Keratinocyte (primary cell): ENCODE data around the gene ELF1. TPM values are rescaled to one million over a fixed set of nuclear protein-coding genes. Genes with fewer than 3 reads are reported as not detected.

ENCODE experiments used
- DNase-seq: peaks from one replicate; pipeline ENCODE4 v3.0.0-alpha.2; 2011; ENCODE audit warnings: low read depth, missing footprints, low spot score
- FAIRE-seq: peaks from 2 replicates; lab custom pipeline; 2011; peaks lifted over from hg19 to GRCh38; lab: Jason Lieb, UNC
- H2AFZ ChIP-seq: 2 replicates; pipeline ENCODE4 v1.6.0; 2012; ENCODE audit warnings: low read length, control low read depth, inconsistent platforms; ENCODE audit not compliant: control insufficient read depth
- H3K27ac ChIP-seq: 2 replicates; pipeline ENCODE4 v1.5.1; 2011; ENCODE audit warnings: low read length; ENCODE audit not compliant: control insufficient read depth, insufficient read depth
- H3K27me3 ChIP-seq: 3 replicates; pipeline ENCODE4 v1.6.0; 2011; ENCODE audit warnings: low read length; ENCODE audit not compliant: control insufficient read depth, insufficient read depth; ENCODE audit errors: extremely low read depth
- H3K36me3 ChIP-seq, 2 experiments: 2 replicates in 1 of 2; 3 replicates in 1 of 2; pipeline ENCODE4 v1.5.1; 2011; ENCODE audit warnings: low read length in 2 of 2, mild to moderate bottlenecking in 1 of 2; ENCODE audit not compliant: control insufficient read depth in 2 of 2, insufficient read depth in 2 of 2; ENCODE audit errors: extremely low read depth in 1 of 2
- H3K4me1 ChIP-seq: 3 replicates; pipeline ENCODE4 v1.5.1; 2011; ENCODE audit warnings: low read length; ENCODE audit not compliant: control insufficient read depth, insufficient read depth; ENCODE audit errors: extremely low read depth
- H3K4me2 ChIP-seq: 3 replicates; pipeline ENCODE4 v1.6.0; 2011; ENCODE audit warnings: low read depth, low read length; ENCODE audit not compliant: control insufficient read depth, insufficient read depth; ENCODE audit errors: extremely low read depth
- H3K4me3 ChIP-seq, 3 experiments: fragments of 200-600 bp in 1 of 3; sonication (generic) in 1 of 3; 2 replicates in 2 of 3; 3 replicates in 1 of 3; pipeline ENCODE4 v1.5.1; 2011 to 2016; ENCODE audit warnings: low read length in 3 of 3, mild to moderate bottlenecking in 3 of 3, control low read depth in 2 of 3, inconsistent platforms in 1 of 3, low read depth in 1 of 3, mixed read lengths in 1 of 3, mixed run types in 1 of 3, moderate library complexity in 1 of 3; ENCODE audit not compliant: control insufficient read depth in 2 of 3, insufficient read depth in 2 of 3; ENCODE audit errors: extremely low read depth in 1 of 3
- H3K79me2 ChIP-seq: 2 replicates; pipeline ENCODE4 v1.6.0; 2012; ENCODE audit warnings: low read length; ENCODE audit not compliant: control insufficient read depth, insufficient read depth
- H3K9ac ChIP-seq: 3 replicates; pipeline ENCODE4 v1.6.0; 2011; ENCODE audit warnings: low read length; ENCODE audit not compliant: control insufficient read depth, insufficient read depth; ENCODE audit errors: extremely low read depth
- H3K9me1 ChIP-seq: 3 replicates; pipeline ENCODE4 v1.6.0; 2011; ENCODE audit warnings: low read length; ENCODE audit not compliant: control insufficient read depth, insufficient read depth; ENCODE audit errors: extremely low read depth
- H3K9me3 ChIP-seq: 2 replicates; pipeline ENCODE4 v1.5.1; 2012; ENCODE audit warnings: low read depth, low read length; ENCODE audit not compliant: control insufficient read depth
- H4K20me1 ChIP-seq: 3 replicates; pipeline ENCODE4 v1.6.0; 2011; ENCODE audit warnings: low read length; ENCODE audit not compliant: control insufficient read depth, insufficient read depth; ENCODE audit errors: extremely low read depth
- EZH2 ChIP-seq: IDR thresholded peaks from one replicate; pipeline ENCODE4 v1.6.1; 2012; ENCODE audit warnings: inconsistent platforms, mild to moderate bottlenecking, low read length, moderate library complexity
- dilution Hi-C: fragments of 300-500 bp; cut with MboI; formaldehyde crosslinking; loops from one replicate; pipeline ENCODE4 v1.7.0; 2020; ENCODE audit warnings: low sequenced_read_pairs; ENCODE audit not compliant: extremely low pct_ligation_motif_present
- polyA plus RNA-seq, 5 experiments: library from polyadenylated mRNA; depleted of rRNA in 3 of 5; stranded (reverse) in 3 of 5; stranded (forward) in 1 of 5; unstranded in 1 of 5; fragments of >200 nt; gene quantifications; 1 replicate in 1 of 5; 2 replicates in 3 of 5; 3 replicates in 1 of 5; pipeline versions ENCODE4 v1.2.1 to v1.2.3, GENCODE V29; 2011 to 2012; ENCODE audit warnings: missing spikeins in 2 of 5, low read depth in 1 of 5, low replicate concordance in 1 of 5
- TF ChIP-seq, protein P1 (sequence below), 3 experiments: IDR thresholded peaks in 1 of 3; conservative IDR thresholded peaks in 1 of 3; optimal IDR thresholded peaks in 1 of 3; 2 replicates in 2 of 3; 3 replicates in 1 of 3; pipeline versions ENCODE3 to v1.5.1; 2011; ENCODE audit warnings: low read length in 3 of 3, mild to moderate bottlenecking in 3 of 3, moderate library complexity in 2 of 3, control low read depth in 1 of 3, inconsistent platforms in 1 of 3; ENCODE audit not compliant: insufficient read depth in 2 of 3; ENCODE audit errors: extremely low read depth in 1 of 3

The ELF1 gene
- polyA plus RNA-seq, 1 donor (not counting 4 experiments of a cell fraction or from before 2014, with no cell fraction given), result 57.6 TPM

DNA sequence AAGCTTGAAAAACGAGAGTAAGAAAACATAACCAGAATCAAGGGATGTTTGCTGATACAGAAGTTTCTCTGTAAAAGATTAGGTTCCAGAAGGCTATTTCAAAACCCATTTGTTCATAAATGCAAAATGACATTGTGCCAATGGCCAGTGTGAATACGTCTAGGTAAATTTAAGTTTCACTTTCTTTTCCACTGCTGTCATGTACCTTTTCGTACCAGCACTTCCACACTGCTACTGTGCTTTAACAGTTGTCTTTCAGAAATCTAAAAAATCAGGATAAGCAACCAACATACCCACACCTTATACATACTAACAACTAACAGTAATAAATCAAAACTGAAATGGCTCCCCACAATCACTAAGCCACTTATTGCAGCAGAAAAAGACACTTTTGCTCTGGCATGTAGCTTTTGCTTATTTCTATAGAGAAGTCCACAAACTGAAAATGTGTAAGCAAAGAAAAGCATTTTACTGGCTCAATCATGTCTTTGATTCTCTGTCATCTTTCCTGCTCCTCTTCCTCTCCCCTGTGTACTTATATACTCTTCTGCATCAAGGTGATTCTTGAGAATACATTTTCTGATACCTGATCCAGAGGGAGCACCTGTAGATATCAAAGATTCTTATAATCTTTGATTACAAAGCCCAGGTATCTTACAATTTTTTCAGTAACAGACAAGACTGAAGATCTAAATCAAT is 34.3 kb downstream of the ELF1 start:
- peak overlapping the region; percentile 40 for H3K27ac ChIP-seq
- H3K9ac ChIP-seq, result peak overlapping the region; percentile 30
- DNase-seq (no peak), FAIRE-seq (no peak)
- no peak overlapping the region for H2AFZ ChIP-seq
- H3K27me3 ChIP-seq, result no peaks in the 10 kb centered on the region
- no peaks in the 10 kb centered on the region for H4K20me1 ChIP-seq
- H3K9me1 ChIP-seq, result no peaks in the 10 kb centered on the region
- H3K36me3 ChIP-seq, result peaks cover 3 to 4% of the 10 kb centered on the region in 2 experiments
- TF ChIP-seq, protein P1, sequence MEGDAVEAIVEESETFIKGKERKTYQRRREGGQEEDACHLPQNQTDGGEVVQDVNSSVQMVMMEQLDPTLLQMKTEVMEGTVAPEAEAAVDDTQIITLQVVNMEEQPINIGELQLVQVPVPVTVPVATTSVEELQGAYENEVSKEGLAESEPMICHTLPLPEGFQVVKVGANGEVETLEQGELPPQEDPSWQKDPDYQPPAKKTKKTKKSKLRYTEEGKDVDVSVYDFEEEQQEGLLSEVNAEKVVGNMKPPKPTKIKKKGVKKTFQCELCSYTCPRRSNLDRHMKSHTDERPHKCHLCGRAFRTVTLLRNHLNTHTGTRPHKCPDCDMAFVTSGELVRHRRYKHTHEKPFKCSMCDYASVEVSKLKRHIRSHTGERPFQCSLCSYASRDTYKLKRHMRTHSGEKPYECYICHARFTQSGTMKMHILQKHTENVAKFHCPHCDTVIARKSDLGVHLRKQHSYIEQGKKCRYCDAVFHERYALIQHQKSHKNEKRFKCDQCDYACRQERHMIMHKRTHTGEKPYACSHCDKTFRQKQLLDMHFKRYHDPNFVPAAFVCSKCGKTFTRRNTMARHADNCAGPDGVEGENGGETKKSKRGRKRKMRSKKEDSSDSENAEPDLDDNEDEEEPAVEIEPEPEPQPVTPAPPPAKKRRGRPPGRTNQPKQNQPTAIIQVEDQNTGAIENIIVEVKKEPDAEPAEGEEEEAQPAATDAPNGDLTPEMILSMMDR (optimal IDR thresholded peaks at IDR 0.05 in 1 of 3, IDR thresholded peaks at IDR 0.05 in 1 of 3, conservative IDR thresholded peaks at IDR 0.05 in 1 of 3; ENCODE audit: extremely low read depth in 1 of 3, insufficient read depth in 2 of 3, low read length in 3 of 3), result no peak
- no peak for TF ChIP-seq EZH2
- H3K79me2 ChIP-seq, result peaks cover 88% of the 10 kb centered on the region
- no peaks in the 10 kb centered on the region for H3K9me3 ChIP-seq
- peaks cover 27% of the 10 kb centered on the region for H3K4me1 ChIP-seq
- H3K4me3 ChIP-seq, result peak overlapping the region in 2 of 3 experiments; percentile 53 to 61
- H3K4me2 ChIP-seq, result peak overlapping the region; percentile 89
- dilution Hi-C loops, result no loop called here

DNA sequence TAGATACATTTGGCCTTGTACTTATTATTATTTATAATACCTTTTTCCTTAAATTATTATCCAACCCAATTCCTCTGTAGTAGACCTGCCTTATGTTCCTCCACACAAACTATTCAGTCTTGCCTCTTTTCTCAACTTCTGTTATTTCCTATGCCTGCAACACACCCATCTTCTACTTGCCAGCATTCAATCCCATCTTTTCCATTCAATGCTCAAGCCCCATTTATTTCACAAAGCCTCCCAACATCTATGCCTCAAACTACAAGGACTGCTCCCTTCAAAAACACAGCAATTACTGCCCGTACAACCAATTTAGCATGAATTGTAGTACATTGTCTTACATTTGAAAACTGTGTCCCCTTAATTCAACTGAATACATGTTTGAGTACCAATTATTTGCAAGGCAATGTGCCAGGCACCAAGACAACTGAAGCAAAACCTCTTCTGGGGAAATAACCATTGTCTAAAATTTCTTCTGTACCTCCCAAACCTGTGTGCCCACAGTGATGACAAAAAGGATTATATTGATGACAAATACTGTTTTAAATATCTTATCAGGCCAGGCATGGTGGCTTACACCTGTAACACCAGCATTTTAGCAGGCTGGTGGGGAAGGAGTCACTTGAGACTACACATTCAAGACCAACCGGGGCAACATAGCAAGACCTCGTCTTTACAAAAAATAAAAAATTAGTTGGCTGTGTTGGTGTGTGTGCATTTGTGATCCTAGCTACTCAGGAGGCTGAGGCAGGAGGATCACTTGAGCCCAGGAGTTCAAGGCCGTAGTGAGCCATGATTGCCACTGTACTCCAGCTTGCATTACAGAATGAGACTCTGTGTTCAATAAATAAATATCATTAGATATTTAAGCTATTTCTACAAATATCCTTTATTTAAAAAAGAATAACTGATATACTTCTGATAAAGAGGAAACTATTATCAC is 35.1 kb downstream of the ELF1 start:
- peaks cover 88% of the 10 kb centered on the region for H3K79me2 ChIP-seq
- peaks cover 27% of the 10 kb centered on the region for H3K4me1 ChIP-seq

More for the DNA sequence above, 35.1 kb downstream of the ELF1 start:
- FAIRE-seq (no peak), DNase-seq (no peak)
- H2AFZ ChIP-seq, result no peak overlapping the region
- H3K9me3 ChIP-seq, result no peaks in the 10 kb centered on the region
- dilution Hi-C loops, result no loop called here
- no peaks in the 10 kb centered on the region for H4K20me1 ChIP-seq
- peak overlapping the region; percentile 89 for H3K4me2 ChIP-seq
- peaks cover 3 to 6% of the 10 kb centered on the region in 2 experiments for H3K36me3 ChIP-seq
- H3K9me1 ChIP-seq, result no peaks in the 10 kb centered on the region
- peak overlapping the region; percentile 40 for H3K27ac ChIP-seq
- H3K9ac ChIP-seq, result no peak overlapping the region
- no peaks in the 10 kb centered on the region for H3K27me3 ChIP-seq
- peak overlapping the region in 2 of 3 experiments; percentile 53 to 61 for H3K4me3 ChIP-seq
- TF ChIP-seq, protein P1 (optimal IDR thresholded peaks at IDR 0.05 in 1 of 3, IDR thresholded peaks at IDR 0.05 in 1 of 3, conservative IDR thresholded peaks at IDR 0.05 in 1 of 3; ENCODE audit: extremely low read depth in 1 of 3, insufficient read depth in 2 of 3, low read length in 3 of 3), result no peak
- no peak for TF ChIP-seq EZH2
